OCI-LY7 (cell line): Measurements from ENCODE around the gene RAPGEF6.

Source experiments
- CTCF ChIP-seq: fragments of 200-600 bp; sonication (generic); conservative IDR thresholded peaks from 2 replicates; pipeline ENCODE4 v1.5.1; 2014; ENCODE audit warnings: mild to moderate bottlenecking, antibody characterized with exemption, low read length, moderate library complexity, mixed read lengths
- EZH2phosphoT487 ChIP-seq: fragments of 200-600 bp; sonication (generic); IDR thresholded peaks from 2 replicates; pipeline ENCODE4 v1.6.1; 2018; ENCODE audit warnings: low read depth, borderline replicate concordance, mild to moderate bottlenecking, mixed run types, antibody characterized with exemption, low read length, moderate library complexity, mixed read lengths

- no peak for TF ChIP-seq CTCF
- no peak for TF ChIP-seq EZH2phosphoT487
These were observed 255.3 kb downstream of the RAPGEF6 start for GRCh38 chr5:131379723-131380122.
